Panc1 (cell line): Measurements from ENCODE around the gene MSN. TPM values are rescaled to one million over a fixed set of nuclear protein-coding genes. Genes with fewer than 3 reads are reported as not detected.
A peak's percentile ranks its signal among the peaks of the same experiment; 100 is the strongest.

ENCODE experiments used
- ATAC-seq: fragments of 200-7000 bp; cut with Tn5 transposase; 2 replicates; pipeline ENCODE4 v1.9.1; 2020; ENCODE audit warnings: mild to moderate bottlenecking, moderate library complexity
- BruUV-seq: library from RNA; stranded (reverse); fragments of 400-500 nt; replicated peaks from 2 replicates; lab custom pipeline; 2021; lab: Mats Ljungman, UMichigan
- CTCF ChIA-PET: fragments of 300-600 bp; sonication (Branson Sonifier 250); formaldehyde crosslinking; loops from one replicate; lab custom pipeline; 2022; ENCODE audit warnings: antibody characterized with exemption; lab: Charles Lee
- POLR2A ChIA-PET: fragments of 300-600 bp; sonication (Branson Sonifier 250); formaldehyde crosslinking; loops from one replicate; lab custom pipeline; 2022; ENCODE audit warnings: antibody characterized with exemption; lab: Charles Lee
- DNase-seq: peaks from one replicate; pipeline ENCODE4 v3.0.0-alpha.2; 2010; ENCODE audit warnings: low read depth, low spot score
- H3K27ac ChIP-seq: 2 replicates; pipeline ENCODE4 v1.5.1; 2011; ENCODE audit warnings: mild to moderate bottlenecking, low read length, inconsistent platforms
- H3K27me3 ChIP-seq: fragments of 200-500 bp; sonication (Bioruptor generic); 2 replicates; pipeline ENCODE4 v1.6.0; 2014; ENCODE audit warnings: low read length, inconsistent platforms; ENCODE audit not compliant: control insufficient read depth, insufficient read depth
- H3K36me3 ChIP-seq: fragments of 200-500 bp; sonication (Bioruptor generic); 2 replicates; pipeline ENCODE4 v1.5.1; 2014; ENCODE audit warnings: inconsistent platforms, mild to moderate bottlenecking, low read length, moderate library complexity; ENCODE audit not compliant: control insufficient read depth, insufficient read depth
- H3K4me1 ChIP-seq: 2 replicates; pipeline ENCODE4 v1.5.1; 2011; ENCODE audit warnings: inconsistent platforms, mild to moderate bottlenecking, low read length, moderate library complexity; ENCODE audit not compliant: control insufficient read depth, insufficient read depth
- H3K4me3 ChIP-seq, 2 experiments: 2 replicates each; pipeline ENCODE4 v1.5.1; 2011 to 2012; ENCODE audit warnings: low read depth in 2 of 2, low read length in 2 of 2, mild to moderate bottlenecking in 2 of 2, inconsistent platforms in 1 of 2, moderate library complexity in 1 of 2
- H3K9me3 ChIP-seq: fragments of 200-500 bp; sonication (Bioruptor generic); 2 replicates; pipeline ENCODE4 v1.5.1; 2014; ENCODE audit warnings: low read depth, mild to moderate bottlenecking, inconsistent platforms, low read length, moderate library complexity; ENCODE audit not compliant: control insufficient read depth, insufficient read depth
- POLR2AphosphoS5 ChIP-seq: IDR thresholded peaks from 2 replicates; pipeline ENCODE4 v1.6.1; 2012; ENCODE audit warnings: mild to moderate bottlenecking, low read depth, low read length, moderate library complexity
- SIN3A ChIP-seq: IDR thresholded peaks from 2 replicates; pipeline ENCODE4 v1.6.1; 2012; ENCODE audit warnings: low read depth, mild to moderate bottlenecking, low read length, moderate library complexity, borderline replicate concordance; ENCODE audit not compliant: insufficient read depth
- TCF7L2 ChIP-seq: IDR thresholded peaks from 2 replicates; pipeline ENCODE4 v1.6.1; 2011; ENCODE audit warnings: mild to moderate bottlenecking, low read depth, low read length, inconsistent platforms
- in situ Hi-C: cut with HindIII; loops from 2 replicates; pipeline ENCODE4 v1.10.0; 2016; ENCODE audit warnings: low sequenced_read_pairs, low pct_unique_long_range_greater_than_20kb
- intact Hi-C: fragments of 100-400 bp; cut with micrococcal nuclease; formaldehyde crosslinking; loops from one replicate; pipeline ENCODE4 v1.10.0; 2022; ENCODE audit not compliant: unreplicated experiment
- total RNA-seq: library from RNA; stranded (reverse); gene quantifications from one replicate; pipeline ENCODE4 v1.2.1, GENCODE V29; 2021; ENCODE audit not compliant: unreplicated experiment
- TF ChIP-seq, protein P1 (sequence below), 2 experiments: IDR thresholded peaks; 2 replicates each; pipeline ENCODE4 v1.6.1; 2011 to 2012; ENCODE audit warnings: low read depth in 2 of 2, control low read depth in 1 of 2, low read length in 1 of 2, mild to moderate bottlenecking in 1 of 2, moderate library complexity in 1 of 2; ENCODE audit not compliant: insufficient read depth in 1 of 2
- TF ChIP-seq, protein P2 (sequence below): fragments of 450-650 bp; IDR thresholded peaks from 2 replicates; pipeline ENCODE4 v1.5.1; 2017; ENCODE audit warnings: mild to moderate bottlenecking

The MSN gene
- total RNA-seq, 1 experiment from 2014 or later: 185 TPM

DNA sequence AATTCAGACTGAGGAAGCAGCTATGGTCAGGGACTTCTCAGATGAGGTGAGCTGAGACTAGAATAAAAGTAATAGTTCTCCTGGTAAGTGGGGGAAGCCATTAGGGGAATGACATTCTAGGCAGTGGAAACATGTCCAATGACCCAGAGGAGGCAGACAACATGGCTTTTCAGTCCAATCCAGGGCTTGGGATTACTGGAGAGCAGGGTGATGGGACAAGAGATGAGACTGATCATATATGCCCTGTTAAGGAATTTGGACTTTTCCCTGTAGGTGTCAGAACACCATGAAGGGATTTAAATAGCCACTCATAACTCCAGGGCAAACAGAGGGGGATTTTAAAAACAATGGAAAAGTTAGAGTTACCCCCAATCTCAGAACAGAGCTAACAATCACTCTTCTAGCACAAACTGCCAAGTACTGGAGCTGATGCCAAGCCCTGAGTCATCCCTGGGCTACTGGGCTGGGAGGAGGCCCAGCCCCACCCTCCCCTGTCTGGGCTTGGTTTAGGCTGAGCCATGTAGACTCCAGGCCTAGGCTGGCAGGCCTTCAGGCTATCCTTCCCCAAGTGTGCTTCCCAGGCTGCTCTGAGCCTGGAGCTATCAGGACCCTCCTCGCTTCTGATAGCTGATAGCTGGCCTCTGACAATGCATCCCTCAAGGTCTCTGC, 22.7 kb upstream of the MSN start:
- ChIA-PET POLR2A (no interaction called here), CTCF (no interaction called here)
- Histone ChIP-seq H3K4me3 (no peak overlapping the region), H3K9me3 (no peaks in the 10 kb centered on the region), H3K4me1 (peaks cover 4% of the 10 kb centered on the region), H3K36me3 (no peaks in the 10 kb centered on the region), H3K27me3 (no peaks in the 10 kb centered on the region), H3K27ac (no peak overlapping the region; the same call in 1 of the 2 replicates)
- intact Hi-C loops: no loop called here
- in situ Hi-C loops: no loop called here
- TF ChIP-seq TCF7L2 (no peak), SIN3A (no peak)
- TF ChIP-seq, protein P1, sequence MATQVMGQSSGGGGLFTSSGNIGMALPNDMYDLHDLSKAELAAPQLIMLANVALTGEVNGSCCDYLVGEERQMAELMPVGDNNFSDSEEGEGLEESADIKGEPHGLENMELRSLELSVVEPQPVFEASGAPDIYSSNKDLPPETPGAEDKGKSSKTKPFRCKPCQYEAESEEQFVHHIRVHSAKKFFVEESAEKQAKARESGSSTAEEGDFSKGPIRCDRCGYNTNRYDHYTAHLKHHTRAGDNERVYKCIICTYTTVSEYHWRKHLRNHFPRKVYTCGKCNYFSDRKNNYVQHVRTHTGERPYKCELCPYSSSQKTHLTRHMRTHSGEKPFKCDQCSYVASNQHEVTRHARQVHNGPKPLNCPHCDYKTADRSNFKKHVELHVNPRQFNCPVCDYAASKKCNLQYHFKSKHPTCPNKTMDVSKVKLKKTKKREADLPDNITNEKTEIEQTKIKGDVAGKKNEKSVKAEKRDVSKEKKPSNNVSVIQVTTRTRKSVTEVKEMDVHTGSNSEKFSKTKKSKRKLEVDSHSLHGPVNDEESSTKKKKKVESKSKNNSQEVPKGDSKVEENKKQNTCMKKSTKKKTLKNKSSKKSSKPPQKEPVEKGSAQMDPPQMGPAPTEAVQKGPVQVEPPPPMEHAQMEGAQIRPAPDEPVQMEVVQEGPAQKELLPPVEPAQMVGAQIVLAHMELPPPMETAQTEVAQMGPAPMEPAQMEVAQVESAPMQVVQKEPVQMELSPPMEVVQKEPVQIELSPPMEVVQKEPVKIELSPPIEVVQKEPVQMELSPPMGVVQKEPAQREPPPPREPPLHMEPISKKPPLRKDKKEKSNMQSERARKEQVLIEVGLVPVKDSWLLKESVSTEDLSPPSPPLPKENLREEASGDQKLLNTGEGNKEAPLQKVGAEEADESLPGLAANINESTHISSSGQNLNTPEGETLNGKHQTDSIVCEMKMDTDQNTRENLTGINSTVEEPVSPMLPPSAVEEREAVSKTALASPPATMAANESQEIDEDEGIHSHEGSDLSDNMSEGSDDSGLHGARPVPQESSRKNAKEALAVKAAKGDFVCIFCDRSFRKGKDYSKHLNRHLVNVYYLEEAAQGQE (IDR thresholded peaks at IDR 0.05; ENCODE audit: insufficient read depth in 1 of 2, low read depth in 2 of 2, low read length in 1 of 2): no peak
- TF ChIP-seq, protein P2, sequence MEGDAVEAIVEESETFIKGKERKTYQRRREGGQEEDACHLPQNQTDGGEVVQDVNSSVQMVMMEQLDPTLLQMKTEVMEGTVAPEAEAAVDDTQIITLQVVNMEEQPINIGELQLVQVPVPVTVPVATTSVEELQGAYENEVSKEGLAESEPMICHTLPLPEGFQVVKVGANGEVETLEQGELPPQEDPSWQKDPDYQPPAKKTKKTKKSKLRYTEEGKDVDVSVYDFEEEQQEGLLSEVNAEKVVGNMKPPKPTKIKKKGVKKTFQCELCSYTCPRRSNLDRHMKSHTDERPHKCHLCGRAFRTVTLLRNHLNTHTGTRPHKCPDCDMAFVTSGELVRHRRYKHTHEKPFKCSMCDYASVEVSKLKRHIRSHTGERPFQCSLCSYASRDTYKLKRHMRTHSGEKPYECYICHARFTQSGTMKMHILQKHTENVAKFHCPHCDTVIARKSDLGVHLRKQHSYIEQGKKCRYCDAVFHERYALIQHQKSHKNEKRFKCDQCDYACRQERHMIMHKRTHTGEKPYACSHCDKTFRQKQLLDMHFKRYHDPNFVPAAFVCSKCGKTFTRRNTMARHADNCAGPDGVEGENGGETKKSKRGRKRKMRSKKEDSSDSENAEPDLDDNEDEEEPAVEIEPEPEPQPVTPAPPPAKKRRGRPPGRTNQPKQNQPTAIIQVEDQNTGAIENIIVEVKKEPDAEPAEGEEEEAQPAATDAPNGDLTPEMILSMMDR: no peak
- no TSS peak for BruUV-seq
- peak; percentile 97 for ATAC-seq
- no peak for DNase-seq

DNA sequence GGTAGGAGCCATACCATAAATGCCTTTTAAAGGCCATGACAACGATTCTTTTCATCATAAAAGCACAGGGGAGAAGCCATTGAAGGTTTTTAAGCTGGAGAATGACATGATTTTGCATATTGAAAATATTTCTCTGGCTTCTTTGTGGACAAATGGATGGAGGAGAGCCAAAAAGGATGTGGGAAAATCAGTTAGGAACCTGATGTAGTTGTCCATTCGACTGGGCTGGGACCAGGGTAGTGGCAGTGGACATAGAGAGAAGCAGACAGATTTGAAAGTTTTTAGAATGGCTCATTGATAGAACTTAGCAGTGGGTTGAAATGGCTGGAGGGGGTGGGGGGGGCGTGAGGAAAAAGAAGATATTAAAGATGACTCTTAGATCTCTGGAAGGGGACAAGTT, 19.7 kb upstream of the MSN start:
- H3K27me3 ChIP-seq: no peaks in the 10 kb centered on the region
- intact Hi-C loops (no loop called here), in situ Hi-C loops (no loop called here)
- BruUV-seq: no TSS peak
- CTCF ChIA-PET: no interaction called here
- no peaks in the 10 kb centered on the region for H3K9me3 ChIP-seq
- no peaks in the 10 kb centered on the region for H3K36me3 ChIP-seq
- POLR2A ChIA-PET: no interaction called here
- DNase-seq: no peak
- TF ChIP-seq, protein P2: no peak
- TF ChIP-seq SIN3A (no peak), TCF7L2 (no peak), POLR2AphosphoS5 (no peak)
- TF ChIP-seq, protein P1 (IDR thresholded peaks at IDR 0.05; ENCODE audit: insufficient read depth in 1 of 2, low read depth in 2 of 2, low read length in 1 of 2): no peak
- no peak overlapping the region for H3K27ac ChIP-seq
- peaks cover 4% of the 10 kb centered on the region for H3K4me1 ChIP-seq
- ATAC-seq: no peak
- no peak overlapping the region for H3K4me3 ChIP-seq
